ENCODE data around the gene TIGD7. TPM values are rescaled to one million over a fixed set of nuclear protein-coding genes. Genes with fewer than 3 reads are reported as not detected.

TIGD7 gene
- total RNA-seq, 1 experiment from 2014 or later, result 5.5 TPM

GRCh38 chr16:3266873-3267537, 38.2 kb downstream of the TIGD7 start:
- BruUV-seq (replicated peaks), result no TSS peak
- ATAC-seq, result no peak
- CTCF ChIA-PET, result interaction anchor here (0.6 kb wide), 1 partner anchor 186 kb away, joined by 3 read pairs; no protein-coding TSS in a partner anchor

DNA sequence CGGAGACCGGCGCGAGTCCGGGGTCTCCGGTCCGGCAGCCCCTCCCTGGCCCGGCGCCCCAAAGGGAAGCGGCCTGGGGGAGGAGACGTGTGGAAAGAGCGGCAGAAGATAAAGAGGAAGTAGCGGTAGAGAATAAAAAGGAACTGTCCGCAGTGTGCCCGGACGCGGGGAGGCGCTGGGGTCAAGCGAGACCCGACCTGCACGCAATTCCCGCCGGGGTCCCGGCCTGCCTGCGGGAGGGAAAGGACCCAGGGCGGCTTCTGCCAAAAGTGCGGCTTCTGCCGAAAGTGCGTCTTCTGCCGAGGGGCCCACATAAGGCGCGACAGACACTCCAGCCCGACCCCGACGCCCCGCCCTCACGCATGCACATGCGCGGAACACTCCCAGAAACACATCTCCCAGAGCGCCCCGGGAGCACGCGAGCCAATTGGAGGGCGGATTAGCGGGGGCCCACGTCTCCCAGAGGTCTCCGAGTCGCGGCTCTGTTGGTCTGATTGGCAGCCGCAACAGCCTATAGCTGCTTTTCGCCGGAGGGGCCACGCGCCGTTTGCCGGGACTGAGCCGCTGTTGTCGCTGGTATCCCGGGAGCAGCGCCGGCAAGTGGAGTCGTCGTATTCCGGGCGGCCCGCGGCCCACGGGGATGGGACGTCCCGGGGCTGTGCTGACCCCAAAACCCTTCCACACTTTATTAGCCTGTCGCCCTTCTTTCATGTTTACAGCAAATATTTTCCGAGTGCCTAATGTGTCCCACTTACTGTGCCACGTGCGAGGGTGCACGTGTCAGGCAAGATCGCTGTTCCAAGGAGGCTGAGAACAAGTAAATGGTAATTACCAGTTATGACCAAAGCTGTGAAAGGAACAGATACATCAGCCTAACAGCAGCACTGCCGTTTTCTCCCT, 40.8 kb downstream of the TIGD7 start:
- TF ChIP-seq EZH2 (IDR thresholded peaks at IDR 0.05; ENCODE audit: low read length, unreplicated experiment) (no peak), EZH2phosphoT487 (IDR thresholded peaks at IDR 0.05; ENCODE audit: borderline replicate concordance, low read length) (no peak)
- TF ChIP-seq, protein P1, sequence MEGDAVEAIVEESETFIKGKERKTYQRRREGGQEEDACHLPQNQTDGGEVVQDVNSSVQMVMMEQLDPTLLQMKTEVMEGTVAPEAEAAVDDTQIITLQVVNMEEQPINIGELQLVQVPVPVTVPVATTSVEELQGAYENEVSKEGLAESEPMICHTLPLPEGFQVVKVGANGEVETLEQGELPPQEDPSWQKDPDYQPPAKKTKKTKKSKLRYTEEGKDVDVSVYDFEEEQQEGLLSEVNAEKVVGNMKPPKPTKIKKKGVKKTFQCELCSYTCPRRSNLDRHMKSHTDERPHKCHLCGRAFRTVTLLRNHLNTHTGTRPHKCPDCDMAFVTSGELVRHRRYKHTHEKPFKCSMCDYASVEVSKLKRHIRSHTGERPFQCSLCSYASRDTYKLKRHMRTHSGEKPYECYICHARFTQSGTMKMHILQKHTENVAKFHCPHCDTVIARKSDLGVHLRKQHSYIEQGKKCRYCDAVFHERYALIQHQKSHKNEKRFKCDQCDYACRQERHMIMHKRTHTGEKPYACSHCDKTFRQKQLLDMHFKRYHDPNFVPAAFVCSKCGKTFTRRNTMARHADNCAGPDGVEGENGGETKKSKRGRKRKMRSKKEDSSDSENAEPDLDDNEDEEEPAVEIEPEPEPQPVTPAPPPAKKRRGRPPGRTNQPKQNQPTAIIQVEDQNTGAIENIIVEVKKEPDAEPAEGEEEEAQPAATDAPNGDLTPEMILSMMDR (conservative IDR thresholded peaks at IDR 0.05; ENCODE audit: low read depth, low read length), result no peak
- H3K27me3 ChIP-seq (ENCODE audit: low read length), result no peaks in the 10 kb centered on the region
- no peaks in the 10 kb centered on the region for H3F3A ChIP-seq (ENCODE audit: low read length, unreplicated experiment)
- peak; percentile 94 for DNase-seq
- H3K9ac ChIP-seq (ENCODE audit: low read length), result peak overlapping the region; percentile 82
- TSS peak; percentile 91 for BruUV-seq (replicated peaks)
- H3K4me3 ChIP-seq (ENCODE audit: low read length), result peak overlapping the region; percentile 77
- peak overlapping the region; percentile 96 for H2AFZ ChIP-seq (ENCODE audit: low read length)
- ATAC-seq, result peak; percentile 96
- peak overlapping the region; percentile 81 for H3K4me2 ChIP-seq (ENCODE audit: low read length)
- H3K79me2 ChIP-seq (ENCODE audit: low read length), result no peaks in the 10 kb centered on the region
- peaks cover 6% of the 10 kb centered on the region; the same call in 1 of the 2 replicates for H3K4me1 ChIP-seq (ENCODE audit: insufficient read depth, low read length)
- H3K36me3 ChIP-seq (ENCODE audit: low read depth, low read length), result no peaks in the 10 kb centered on the region
- H3K9me3 ChIP-seq (ENCODE audit: low read length), result no peaks in the 10 kb centered on the region
- intact Hi-C loops (cut with micrococcal nuclease), result loop anchor here (1.0 to 5.0 kb wide), 2 partner anchors 19 to 238 kb away; partner anchors contain the start of genes CLUAP1 and ZNF263
- CTCF ChIA-PET, result no interaction called here
- H3K9me2 ChIP-seq (replicated peaks; ENCODE audit: low read length), result no peaks in the 10 kb centered on the region
- peak overlapping the region; percentile 90 for H3K27ac ChIP-seq (ENCODE audit: low read length)
- no peaks in the 10 kb centered on the region for H4K20me1 ChIP-seq (ENCODE audit: low read length)
- POLR2A ChIA-PET (ENCODE audit: unreplicated experiment), result interaction anchor here (0.5 to 1.2 kb wide), 2 partner anchors 19 to 100 kb away, joined by 3 to 6 read pairs; partner anchors contain the start of gene ZNF263

More at GRCh38 chr16:3266873-3267537, 38.2 kb downstream of the TIGD7 start:
- peak; percentile 52 for DNase-seq
- intact Hi-C loops (cut with micrococcal nuclease), result no loop called here
- POLR2A ChIA-PET (ENCODE audit: unreplicated experiment), result interaction anchor here (0.6 kb wide), 1 partner anchor 117 kb away, joined by 3 read pairs; no protein-coding TSS in a partner anchor
- Histone ChIP-seq H3K9me2 (replicated peaks; ENCODE audit: low read length) (no peaks in the 10 kb centered on the region), H3K79me2 (ENCODE audit: low read length) (no peaks in the 10 kb centered on the region), H3K4me1 (ENCODE audit: insufficient read depth, low read length) (peaks cover 6% of the 10 kb centered on the region; the same call in 1 of the 2 replicates), H2AFZ (ENCODE audit: low read length) (no peak overlapping the region), H3F3A (ENCODE audit: low read length, unreplicated experiment) (no peaks in the 10 kb centered on the region), H3K9ac (ENCODE audit: low read length) (no peak overlapping the region), H3K27me3 (ENCODE audit: low read length) (no peaks in the 10 kb centered on the region), H3K36me3 (ENCODE audit: low read depth, low read length) (no peaks in the 10 kb centered on the region), H3K4me3 (ENCODE audit: low read length) (no peak overlapping the region), H3K4me2 (ENCODE audit: low read length) (no peak overlapping the region), H4K20me1 (ENCODE audit: low read length) (no peaks in the 10 kb centered on the region), H3K27ac (ENCODE audit: low read length) (no peak overlapping the region), H3K9me3 (ENCODE audit: low read length) (no peaks in the 10 kb centered on the region)
- no peak for TF ChIP-seq EZH2 (IDR thresholded peaks at IDR 0.05; ENCODE audit: low read length, unreplicated experiment)
- TF ChIP-seq, protein P1 (conservative IDR thresholded peaks at IDR 0.05; ENCODE audit: low read depth, low read length), result peak; percentile 62
